ENCODE data around the gene MYT1. TPM values are rescaled to one million over a fixed set of nuclear protein-coding genes. Genes with fewer than 3 reads are reported as not detected.

Gene MYT1
- total RNA-seq, 1 donor from 2014 or later = 3.3 TPM

DNA sequence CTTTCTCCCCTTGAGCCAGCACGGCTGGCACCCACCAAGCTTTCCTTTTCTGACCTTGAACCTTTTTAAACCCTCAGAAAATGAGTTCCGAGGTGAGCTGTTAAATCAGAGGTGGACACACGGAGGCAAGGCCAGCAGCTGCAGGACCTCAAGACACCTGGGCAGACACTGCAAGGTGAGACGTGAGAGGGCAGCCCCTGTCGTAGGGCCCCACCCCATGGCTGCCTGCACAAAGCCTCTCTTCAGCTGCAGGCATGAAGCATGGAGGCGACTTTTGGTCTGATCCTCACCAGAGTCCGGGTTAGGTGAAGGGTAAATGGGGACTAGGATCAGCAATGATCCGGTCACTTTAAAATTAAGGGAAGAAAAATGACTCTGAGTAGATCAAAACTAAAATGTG is 25.7 kb downstream of the MYT1 start:
- no peaks in the 10 kb centered on the region for H3K9me3 Mint-ChIP-seq
- H3K4me3 Mint-ChIP-seq = no peak overlapping the region
- no peak for DNase-seq
- no peak overlapping the region for H3K27ac Mint-ChIP-seq
- POLR2A ChIA-PET = no interaction called here
- CTCF ChIA-PET = no interaction called here
- intact Hi-C loops (cut with micrococcal nuclease) = no loop called here
- TF ChIP-seq, protein P1, sequence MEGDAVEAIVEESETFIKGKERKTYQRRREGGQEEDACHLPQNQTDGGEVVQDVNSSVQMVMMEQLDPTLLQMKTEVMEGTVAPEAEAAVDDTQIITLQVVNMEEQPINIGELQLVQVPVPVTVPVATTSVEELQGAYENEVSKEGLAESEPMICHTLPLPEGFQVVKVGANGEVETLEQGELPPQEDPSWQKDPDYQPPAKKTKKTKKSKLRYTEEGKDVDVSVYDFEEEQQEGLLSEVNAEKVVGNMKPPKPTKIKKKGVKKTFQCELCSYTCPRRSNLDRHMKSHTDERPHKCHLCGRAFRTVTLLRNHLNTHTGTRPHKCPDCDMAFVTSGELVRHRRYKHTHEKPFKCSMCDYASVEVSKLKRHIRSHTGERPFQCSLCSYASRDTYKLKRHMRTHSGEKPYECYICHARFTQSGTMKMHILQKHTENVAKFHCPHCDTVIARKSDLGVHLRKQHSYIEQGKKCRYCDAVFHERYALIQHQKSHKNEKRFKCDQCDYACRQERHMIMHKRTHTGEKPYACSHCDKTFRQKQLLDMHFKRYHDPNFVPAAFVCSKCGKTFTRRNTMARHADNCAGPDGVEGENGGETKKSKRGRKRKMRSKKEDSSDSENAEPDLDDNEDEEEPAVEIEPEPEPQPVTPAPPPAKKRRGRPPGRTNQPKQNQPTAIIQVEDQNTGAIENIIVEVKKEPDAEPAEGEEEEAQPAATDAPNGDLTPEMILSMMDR (IDR thresholded peaks at IDR 0.05) = no peak
- H3K27me3 Mint-ChIP-seq = peaks cover 10% of the 10 kb centered on the region
- ATAC-seq (ENCODE audit: low read depth) = no peak
- H3K4me1 Mint-ChIP-seq = no peaks in the 10 kb centered on the region
- no peaks in the 10 kb centered on the region for H3K36me3 Mint-ChIP-seq (ENCODE audit: low read depth)

DNA sequence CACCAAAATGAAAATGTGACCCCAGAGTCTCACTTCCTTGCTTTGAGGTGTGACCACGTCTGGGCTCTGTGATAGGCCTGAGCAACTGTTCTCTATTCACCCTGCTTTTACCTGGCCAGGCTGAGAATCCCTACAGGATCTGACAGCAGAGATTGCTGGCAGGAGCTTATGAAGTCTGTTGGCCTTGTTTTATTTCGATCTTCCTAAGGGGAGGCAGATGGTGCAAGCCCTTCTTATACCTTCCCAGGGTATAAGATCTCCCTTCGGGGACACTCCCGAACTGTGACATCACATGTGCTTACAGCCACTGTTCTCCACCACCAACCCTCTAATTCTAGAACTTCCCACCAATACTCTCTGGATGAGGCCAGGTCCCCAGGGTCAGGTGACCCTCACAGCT is 26.8 kb downstream of the MYT1 start:
- Mint-ChIP-seq H3K4me3 (no peak overlapping the region), H3K9me3 (no peaks in the 10 kb centered on the region), H3K27ac (no peak overlapping the region), H3K27me3 (peaks cover 10% of the 10 kb centered on the region), H3K36me3 (ENCODE audit: low read depth) (no peaks in the 10 kb centered on the region), H3K4me1 (no peaks in the 10 kb centered on the region)
- POLR2A ChIA-PET = no interaction called here
- TF ChIP-seq, protein P1 (IDR thresholded peaks at IDR 0.05) = no peak
- DNase-seq = no peak
- ATAC-seq (ENCODE audit: low read depth) = no peak
- intact Hi-C loops (cut with micrococcal nuclease) = no loop called here
- CTCF ChIA-PET = no interaction called here

DNA sequence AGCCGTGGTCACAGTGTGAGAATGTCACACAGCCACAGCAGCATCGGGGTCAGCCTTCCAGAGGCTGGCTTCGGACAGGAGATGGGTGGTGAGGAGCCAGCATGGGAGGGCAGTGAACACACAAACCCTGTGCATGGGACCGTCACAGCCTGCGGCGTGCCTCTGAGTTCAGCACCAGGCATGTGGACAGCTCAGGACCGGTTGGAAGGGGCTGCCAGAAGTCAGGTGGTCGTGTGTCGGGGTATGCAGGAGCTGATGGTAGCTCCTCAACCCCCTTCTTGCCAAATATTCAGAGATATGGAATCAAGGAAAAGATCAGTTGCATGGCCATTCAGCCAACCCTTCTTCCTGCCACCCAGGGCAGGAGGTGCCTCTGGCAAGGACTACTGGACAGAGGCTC is 28.2 kb downstream of the MYT1 start:
- ATAC-seq (ENCODE audit: low read depth) (no peak), DNase-seq (no peak)
- Mint-ChIP-seq H3K4me3 (no peak overlapping the region), H3K27ac (no peak overlapping the region), H3K9me3 (no peaks in the 10 kb centered on the region), H3K27me3 (peaks cover 15% of the 10 kb centered on the region), H3K36me3 (ENCODE audit: low read depth) (no peaks in the 10 kb centered on the region), H3K4me1 (no peaks in the 10 kb centered on the region)
- TF ChIP-seq, protein P1 (IDR thresholded peaks at IDR 0.05) = no peak
- ChIA-PET CTCF (no interaction called here), POLR2A (no interaction called here)
- intact Hi-C loops (cut with micrococcal nuclease) = no loop called here

DNA sequence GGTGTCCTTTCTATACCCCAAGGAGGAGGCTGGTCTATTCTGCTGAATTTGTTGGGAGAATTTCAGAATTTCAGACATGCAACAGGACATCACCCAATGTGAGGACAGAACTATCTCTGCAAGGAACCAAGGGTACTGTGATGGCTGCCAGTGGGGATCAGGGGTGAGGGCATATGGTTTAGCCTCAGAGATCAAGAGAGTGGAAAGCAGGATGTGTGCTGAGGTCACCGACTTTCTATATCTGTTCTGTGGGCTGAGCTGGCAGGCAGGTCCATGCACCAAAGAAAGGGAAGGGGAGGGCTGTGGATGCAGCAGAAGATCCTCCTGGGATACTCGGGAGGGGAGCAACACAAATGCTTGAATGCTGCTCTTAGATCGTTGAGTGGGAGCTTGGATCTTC is 28.8 kb downstream of the MYT1 start:
- DNase-seq (no peak), ATAC-seq (ENCODE audit: low read depth) (no peak)
- Mint-ChIP-seq H3K9me3 (no peaks in the 10 kb centered on the region), H3K4me1 (no peaks in the 10 kb centered on the region), H3K36me3 (ENCODE audit: low read depth) (no peaks in the 10 kb centered on the region), H3K27me3 (peaks cover 17% of the 10 kb centered on the region), H3K27ac (no peak overlapping the region), H3K4me3 (no peak overlapping the region)
- POLR2A ChIA-PET = no interaction called here
- intact Hi-C loops (cut with micrococcal nuclease) = no loop called here
- CTCF ChIA-PET = no interaction called here
- TF ChIP-seq, protein P1 (IDR thresholded peaks at IDR 0.05) = no peak

DNA sequence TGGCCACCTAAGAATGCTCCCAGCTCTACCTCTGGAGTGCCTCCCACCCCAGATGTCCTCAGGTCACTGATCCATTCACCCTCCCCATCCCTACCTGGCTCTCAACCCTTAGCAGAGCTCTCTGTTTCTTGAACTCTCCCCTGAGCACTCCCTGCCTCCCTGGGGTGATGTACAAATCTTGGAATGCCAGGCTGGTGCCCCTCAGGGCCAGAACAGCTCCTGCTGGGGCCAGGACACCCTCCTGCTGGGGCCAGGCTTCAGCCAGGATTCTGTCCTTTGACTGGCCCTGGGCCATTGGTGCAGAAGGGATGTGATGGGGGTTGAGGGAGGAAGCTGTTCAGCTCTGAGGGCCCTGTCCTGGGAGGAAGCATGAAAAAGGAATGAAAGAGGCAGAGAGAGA is 30.0 kb downstream of the MYT1 start:
- Mint-ChIP-seq H3K9me3 (no peaks in the 10 kb centered on the region), H3K4me3 (no peak overlapping the region), H3K27me3 (peaks cover 17% of the 10 kb centered on the region), H3K4me1 (no peaks in the 10 kb centered on the region), H3K27ac (no peak overlapping the region), H3K36me3 (ENCODE audit: low read depth) (no peaks in the 10 kb centered on the region)
- ChIA-PET CTCF (no interaction called here), POLR2A (no interaction called here)
- ATAC-seq (ENCODE audit: low read depth) (no peak), DNase-seq (no peak)
- intact Hi-C loops (cut with micrococcal nuclease) = no loop called here
- TF ChIP-seq, protein P1 (IDR thresholded peaks at IDR 0.05) = no peak
